Measurements from ENCODE around the gene TM9SF2.
"Not testable (repeated sequence)": the region's sequence is repeated elsewhere in the genome, so short reads cannot be mapped to it uniquely, and the experiment has no call there.

The TM9SF2 gene, protein sequence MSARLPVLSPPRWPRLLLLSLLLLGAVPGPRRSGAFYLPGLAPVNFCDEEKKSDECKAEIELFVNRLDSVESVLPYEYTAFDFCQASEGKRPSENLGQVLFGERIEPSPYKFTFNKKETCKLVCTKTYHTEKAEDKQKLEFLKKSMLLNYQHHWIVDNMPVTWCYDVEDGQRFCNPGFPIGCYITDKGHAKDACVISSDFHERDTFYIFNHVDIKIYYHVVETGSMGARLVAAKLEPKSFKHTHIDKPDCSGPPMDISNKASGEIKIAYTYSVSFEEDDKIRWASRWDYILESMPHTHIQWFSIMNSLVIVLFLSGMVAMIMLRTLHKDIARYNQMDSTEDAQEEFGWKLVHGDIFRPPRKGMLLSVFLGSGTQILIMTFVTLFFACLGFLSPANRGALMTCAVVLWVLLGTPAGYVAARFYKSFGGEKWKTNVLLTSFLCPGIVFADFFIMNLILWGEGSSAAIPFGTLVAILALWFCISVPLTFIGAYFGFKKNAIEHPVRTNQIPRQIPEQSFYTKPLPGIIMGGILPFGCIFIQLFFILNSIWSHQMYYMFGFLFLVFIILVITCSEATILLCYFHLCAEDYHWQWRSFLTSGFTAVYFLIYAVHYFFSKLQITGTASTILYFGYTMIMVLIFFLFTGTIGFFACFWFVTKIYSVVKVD

GRCh38 chr13:99501184-99501847 lies at the start of gene TM9SF2:
TSS of gene TM9SF2 (plus strand) at chr13:99501472. CDS start at chr13:99501607, 135 bp downstream.
- peak; percentile 97 for DNase-seq (ENCODE audit: low spot score)

DNA sequence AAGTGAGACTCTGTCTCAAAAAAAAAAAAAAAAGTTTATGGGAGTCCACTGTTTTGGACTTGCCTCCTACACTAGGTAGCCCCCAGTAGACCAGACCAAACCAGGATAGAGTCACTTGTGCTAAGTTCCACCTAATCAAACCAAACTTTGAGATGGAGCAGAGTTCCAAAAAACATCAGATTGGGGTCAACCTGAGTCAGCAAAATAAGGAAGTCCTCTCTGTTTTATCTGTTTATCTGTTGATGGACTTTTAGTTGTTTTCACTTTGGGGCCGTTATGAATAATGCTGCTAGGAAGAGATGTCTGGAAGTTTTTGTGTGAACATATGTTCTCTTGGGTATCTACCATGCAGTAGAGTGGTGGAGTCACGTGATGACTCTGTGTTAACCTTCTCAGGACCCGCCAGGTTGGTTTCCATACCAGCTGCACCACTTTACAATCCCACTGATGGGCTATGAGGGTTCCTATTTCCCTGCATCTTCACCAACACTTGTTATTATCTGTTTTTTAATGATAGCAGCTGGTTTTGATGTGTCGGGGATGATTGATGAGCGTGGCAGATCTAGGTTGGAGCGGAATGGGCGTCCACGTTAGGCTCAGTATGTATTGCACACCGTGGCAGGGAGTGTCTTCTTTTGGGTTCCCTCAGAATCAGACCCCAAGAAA lies 46.6 kb upstream of the TM9SF2 start:
- no peak for DNase-seq (ENCODE audit: low spot score)

- no peak for DNase-seq (ENCODE audit: low spot score)
Observed at GRCh38 chr13:99459099-99459850, 42.0 kb upstream of the TM9SF2 start.

DNA sequence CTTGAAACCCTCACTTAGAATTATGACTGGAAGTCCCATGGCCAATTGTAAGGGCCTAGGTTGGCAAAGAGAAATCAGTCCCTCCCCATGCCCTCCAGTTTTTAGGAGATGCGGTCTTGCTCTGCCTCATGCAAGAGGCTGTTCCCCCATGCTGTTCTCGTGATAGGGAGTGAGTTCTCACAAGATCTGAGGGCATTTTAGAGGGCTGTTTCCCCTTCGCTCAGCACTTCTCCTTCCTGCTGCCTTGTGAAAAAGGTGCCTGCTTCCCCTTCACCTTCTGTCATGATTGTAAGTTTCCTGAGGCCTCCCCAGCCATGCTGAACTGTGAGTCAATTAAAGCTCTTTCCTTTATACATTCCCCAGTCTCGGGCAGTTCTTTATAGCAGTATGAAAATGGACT lies 40.5 kb upstream of the TM9SF2 start:
- DNase-seq (ENCODE audit: low spot score): not testable (repeated sequence)

GRCh38 chr13:99463646-99464397 lies 37.5 kb upstream of the TM9SF2 start:
- no peak for DNase-seq (ENCODE audit: low spot score)

GRCh38 chr13:99464441-99464949 lies 36.8 kb upstream of the TM9SF2 start:
- no peak for DNase-seq (ENCODE audit: low spot score)

- no peak for DNase-seq (ENCODE audit: low spot score)
Observed at GRCh38 chr13:99465454-99465853, 35.8 kb upstream of the TM9SF2 start.

DNA sequence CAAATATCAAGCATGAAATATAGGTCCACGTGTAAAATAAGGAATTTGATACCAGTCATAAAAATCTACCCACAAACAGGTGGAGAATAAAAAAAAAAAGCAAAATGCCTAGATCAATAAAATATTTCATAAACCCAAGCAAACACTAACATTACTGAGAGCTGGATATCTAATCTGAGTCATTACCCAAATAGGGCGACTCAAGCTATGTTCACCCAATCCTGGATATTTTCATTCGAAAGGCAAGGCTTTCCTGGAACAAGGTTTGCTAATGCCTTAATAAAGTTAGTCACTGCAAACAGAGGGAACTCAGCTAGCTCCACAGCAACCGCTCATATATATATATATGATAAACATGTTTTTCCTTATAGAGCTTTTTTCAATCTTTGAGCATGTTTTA lies 33.5 kb upstream of the TM9SF2 start:
- no peak for DNase-seq (ENCODE audit: low spot score)

GRCh38 chr13:99469041-99469440 lies 32.2 kb upstream of the TM9SF2 start:
- no peak for DNase-seq (ENCODE audit: low spot score)

DNA sequence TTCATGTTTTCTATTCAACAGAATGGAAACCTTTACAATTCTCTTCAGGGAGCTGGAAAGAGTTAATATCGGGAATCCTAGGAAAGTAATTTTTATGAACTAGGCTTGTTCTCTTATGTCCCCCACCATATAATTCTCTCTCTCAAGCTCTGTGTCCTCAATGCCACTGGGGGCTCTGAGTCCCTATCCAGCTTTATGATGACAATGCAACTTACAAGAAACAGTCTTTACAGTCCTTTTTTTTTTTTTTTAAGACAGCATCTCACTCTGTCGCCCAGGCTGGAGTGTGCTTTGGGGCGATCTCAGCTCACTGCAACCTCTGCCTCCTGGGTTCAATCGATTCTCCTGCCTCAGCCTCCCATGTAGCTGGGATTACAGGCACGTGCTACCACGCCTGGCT lies 31.2 kb upstream of the TM9SF2 start:
- no peak for DNase-seq (ENCODE audit: low spot score)

DNA sequence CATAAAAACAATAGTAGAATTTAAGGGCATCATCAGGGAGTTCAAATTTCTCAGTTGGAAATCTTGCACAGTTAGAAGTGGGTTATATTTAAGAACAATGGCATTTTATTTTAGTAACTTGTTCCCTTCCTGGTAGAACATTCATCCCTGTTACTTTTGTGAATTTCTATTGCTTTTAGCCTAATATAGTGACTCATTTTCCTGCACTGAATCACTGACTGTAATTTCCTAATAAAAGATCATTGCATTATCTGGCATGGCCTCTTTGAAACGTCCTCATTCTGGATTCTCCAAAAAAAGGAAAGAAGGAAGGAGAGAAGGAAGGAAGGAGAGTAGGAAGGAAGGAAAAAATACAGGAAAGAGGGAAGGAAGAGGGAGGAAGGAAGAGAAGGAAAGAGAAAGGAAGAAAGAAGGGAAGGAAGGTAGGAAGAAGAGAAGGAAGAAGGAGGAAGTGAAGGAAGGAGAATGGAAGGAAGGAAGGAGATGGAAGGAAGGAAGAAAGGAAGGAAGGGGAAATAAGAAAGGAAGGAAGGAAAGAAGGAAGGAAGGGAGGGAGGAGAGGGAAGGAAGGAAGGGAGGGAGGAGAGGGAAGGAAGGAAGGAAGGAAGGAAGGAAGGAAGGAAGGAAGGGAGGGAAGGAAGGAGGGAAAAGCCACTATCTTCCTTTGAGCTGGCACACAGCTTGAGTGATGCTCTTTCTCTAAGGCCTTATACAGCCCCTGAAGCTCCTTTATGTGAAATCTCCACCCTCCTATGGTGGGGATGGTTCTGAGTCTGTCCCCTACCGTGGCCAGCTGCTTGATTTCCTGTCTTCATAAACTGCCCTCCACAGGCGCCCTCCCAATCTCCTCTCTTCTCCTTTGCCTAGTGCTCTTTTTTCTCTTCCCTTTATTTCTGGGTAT lies 29.8 kb upstream of the TM9SF2 start:
- no peak for DNase-seq (ENCODE audit: low spot score)

- no peak for DNase-seq (ENCODE audit: low spot score)
Observed at GRCh38 chr13:99472122-99472440, 29.2 kb upstream of the TM9SF2 start.

DNA sequence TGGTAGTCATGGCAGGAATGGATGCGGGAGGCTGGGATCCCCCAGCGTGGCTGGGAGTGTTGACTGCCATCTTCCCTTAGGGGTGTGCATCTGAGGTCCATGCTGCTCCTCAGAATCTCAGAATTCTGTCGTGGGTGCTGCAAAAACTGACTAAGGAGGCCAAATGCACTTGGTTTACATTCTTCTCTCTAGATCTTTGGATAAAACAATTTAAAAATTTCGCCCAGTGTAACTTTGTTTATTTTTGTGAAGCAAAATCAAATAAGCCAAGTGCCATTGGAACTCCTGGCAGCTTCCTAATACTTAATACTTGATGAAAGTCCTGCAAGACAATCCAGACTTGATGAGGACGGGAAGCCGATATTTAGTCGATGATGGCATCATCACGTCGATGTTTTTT lies 27.8 kb upstream of the TM9SF2 start:
- DNase-seq (ENCODE audit: low spot score): no peak

- DNase-seq (ENCODE audit: low spot score): no peak
Observed at GRCh38 chr13:99476648-99477047, 24.6 kb upstream of the TM9SF2 start.

GRCh38 chr13:99477493-99477892 lies 23.8 kb upstream of the TM9SF2 start:
- no peak for DNase-seq (ENCODE audit: low spot score)

- DNase-seq (ENCODE audit: low spot score): no peak
Observed at GRCh38 chr13:99481366-99481765, 19.9 kb upstream of the TM9SF2 start.

DNA sequence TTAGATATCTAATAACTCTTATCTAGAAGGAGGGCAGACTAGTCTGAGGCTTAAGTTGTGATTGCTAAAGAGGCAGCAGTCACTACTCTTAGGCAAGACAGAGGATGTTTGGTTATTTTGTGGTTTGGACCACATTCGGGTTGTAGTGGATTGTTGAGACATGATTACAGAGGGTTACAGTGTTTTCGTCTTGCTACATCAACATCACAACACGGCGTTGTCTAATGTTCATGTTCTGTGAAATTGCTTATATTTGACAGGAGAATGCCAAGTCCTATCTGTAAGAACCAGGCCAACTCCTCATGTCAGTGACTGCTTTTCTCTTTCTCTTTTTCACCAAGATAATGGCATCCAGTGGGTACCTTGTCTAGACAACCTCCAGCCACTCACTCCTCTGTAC lies 16.8 kb upstream of the TM9SF2 start:
- no peak for DNase-seq (ENCODE audit: low spot score)

DNA sequence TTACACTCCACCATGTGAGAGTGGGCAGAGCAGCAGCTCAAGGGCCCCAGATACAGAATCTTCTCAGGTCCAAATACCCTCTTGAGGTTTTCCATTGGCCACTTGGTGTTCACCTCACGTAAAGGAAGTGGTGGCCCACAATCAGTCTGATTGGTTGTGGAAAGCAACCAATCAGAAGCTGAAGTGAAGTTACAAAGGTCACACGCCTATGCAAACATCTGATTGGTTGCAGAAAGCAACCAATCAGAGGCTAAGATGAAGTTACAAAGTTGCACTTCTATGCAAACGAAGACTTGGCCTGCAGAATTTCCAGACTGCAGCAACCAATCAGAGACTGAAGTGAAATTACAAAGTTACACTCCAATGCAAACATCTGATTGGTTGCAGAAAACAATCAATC lies 14.3 kb upstream of the TM9SF2 start:
- no peak for DNase-seq (ENCODE audit: low spot score)

GRCh38 chr13:99489028-99489427 lies 12.2 kb upstream of the TM9SF2 start:
- no peak for DNase-seq (ENCODE audit: low spot score)

- DNase-seq (ENCODE audit: low spot score): not testable (repeated sequence)
Observed at GRCh38 chr13:99491750-99492149, 9.5 kb upstream of the TM9SF2 start.
